ENCODE data around the gene STUB1. TPM values are rescaled to one million over a fixed set of nuclear protein-coding genes. Genes with fewer than 3 reads are reported as not detected.

STUB1 gene
- total and polyA plus RNA-seq, 10 of the 15 experiments (the other 5 are each of a cell fraction or from before 2014, with no cell fraction given), result 4.2 to 136 (median 67.1) TPM

DNA sequence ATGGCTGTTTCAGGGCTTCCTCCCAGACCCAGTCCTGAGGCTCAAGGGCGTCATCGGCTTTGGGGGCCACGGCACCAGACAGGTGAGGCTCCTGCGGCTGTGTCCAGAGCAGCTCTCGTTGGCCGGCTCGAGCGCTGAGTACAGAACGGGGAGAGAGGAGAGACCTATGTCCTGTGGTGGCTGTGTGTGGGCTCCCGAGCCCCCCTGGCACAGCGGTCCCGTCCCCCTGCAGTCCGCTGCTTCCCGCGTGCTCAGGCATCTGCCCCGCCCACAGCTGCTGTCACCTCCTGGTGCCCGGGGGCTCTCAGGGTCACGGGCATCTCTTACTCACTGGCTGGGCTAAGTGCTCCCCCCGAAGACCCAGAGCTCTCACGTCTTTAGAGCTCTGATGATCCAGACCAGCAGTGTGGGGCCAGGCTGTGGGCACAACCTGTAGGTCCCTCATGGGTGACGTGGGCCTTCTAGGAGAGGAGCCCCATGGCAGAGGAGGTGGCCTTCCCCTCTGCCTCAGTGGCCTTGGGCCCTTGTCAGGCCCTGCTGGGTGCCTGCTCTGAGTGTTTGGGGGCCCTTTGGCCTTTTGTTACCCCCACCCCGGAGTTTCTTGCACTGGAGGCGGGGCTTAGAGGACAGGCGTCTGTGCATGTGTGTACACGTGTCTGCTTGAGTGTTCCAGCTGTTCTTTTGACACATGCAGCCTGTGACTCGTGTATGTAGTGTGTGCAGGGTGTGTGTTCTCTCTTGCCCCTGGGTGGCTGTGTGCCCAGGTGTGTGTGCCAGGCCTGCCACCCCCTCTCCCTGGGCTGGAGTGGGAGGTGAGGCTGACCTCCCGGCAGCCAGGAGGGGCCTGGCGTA lies 27.5 kb upstream of the STUB1 start:
- H3K27me3 ChIP-seq (replicated peaks in 1 of 2; ENCODE audit: control insufficient read depth in 2 of 2, insufficient read depth in 2 of 2, low read length in 1 of 2), result no peaks in the 10 kb centered on the region
- no peak overlapping the region for H2AFZ ChIP-seq (ENCODE audit: control insufficient read depth, low read depth, low read length)
- H3K4me2 ChIP-seq (ENCODE audit: control insufficient read depth, insufficient read depth), result no peak overlapping the region
- no peak overlapping the region for H3K27ac ChIP-seq (ENCODE audit: control insufficient read depth, insufficient read depth)
- H4K20me1 ChIP-seq (ENCODE audit: control insufficient read depth, insufficient read depth), result no peaks in the 10 kb centered on the region
- H3K9me3 ChIP-seq (replicated peaks; ENCODE audit: control insufficient read depth, insufficient read depth, low read length), result no peaks in the 10 kb centered on the region
- BruUV-seq (replicated peaks), result no TSS peak
- WGBS (ENCODE audit: insufficient coverage, insufficient replicate concordance, low lambda C conversion rate, missing lambda C conversion rate), result 88% methylated on average over 28 of the region's 28 CpGs
- DNase-seq (ENCODE audit: low read depth, low spot score) (no peak), FAIRE-seq (no peak), ATAC-seq (no peak)
- in situ Hi-C loops (cut with MboI), result no loop called here
- TF ChIP-seq EZH2 (IDR thresholded peaks at IDR 0.05; ENCODE audit: borderline replicate concordance, control insufficient read depth, low read depth, low read length), result no peak
- TF ChIP-seq REST (IDR thresholded peaks at IDR 0.05; ENCODE audit: low read depth, low read length), result no peak
- TF ChIP-seq TAF1 (IDR thresholded peaks at IDR 0.05; ENCODE audit: borderline replicate concordance, low read depth, low read length), result no peak
- TF ChIP-seq, protein P1, sequence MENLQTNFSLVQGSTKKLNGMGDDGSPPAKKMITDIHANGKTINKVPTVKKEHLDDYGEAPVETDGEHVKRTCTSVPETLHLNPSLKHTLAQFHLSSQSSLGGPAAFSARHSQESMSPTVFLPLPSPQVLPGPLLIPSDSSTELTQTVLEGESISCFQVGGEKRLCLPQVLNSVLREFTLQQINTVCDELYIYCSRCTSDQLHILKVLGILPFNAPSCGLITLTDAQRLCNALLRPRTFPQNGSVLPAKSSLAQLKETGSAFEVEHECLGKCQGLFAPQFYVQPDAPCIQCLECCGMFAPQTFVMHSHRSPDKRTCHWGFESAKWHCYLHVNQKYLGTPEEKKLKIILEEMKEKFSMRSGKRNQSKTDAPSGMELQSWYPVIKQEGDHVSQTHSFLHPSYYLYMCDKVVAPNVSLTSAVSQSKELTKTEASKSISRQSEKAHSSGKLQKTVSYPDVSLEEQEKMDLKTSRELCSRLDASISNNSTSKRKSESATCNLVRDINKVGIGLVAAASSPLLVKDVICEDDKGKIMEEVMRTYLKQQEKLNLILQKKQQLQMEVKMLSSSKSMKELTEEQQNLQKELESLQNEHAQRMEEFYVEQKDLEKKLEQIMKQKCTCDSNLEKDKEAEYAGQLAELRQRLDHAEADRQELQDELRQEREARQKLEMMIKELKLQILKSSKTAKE (IDR thresholded peaks at IDR 0.05; ENCODE audit: low read depth, poor library complexity, severe bottlenecking), result no peak
- no peak for TF ChIP-seq NFXL1 (IDR thresholded peaks at IDR 0.05; ENCODE audit: borderline replicate concordance)
- no peak for TF ChIP-seq RAD51 (IDR thresholded peaks at IDR 0.05)
- CTCF ChIA-PET, result interaction anchor here (0.6 to 1.3 kb wide), 2 partner anchors 9 to 503 kb away, joined by 3 read pairs; no protein-coding TSS in a partner anchor
- SMC1A ChIA-PET (ENCODE audit: uncharacterized antibody, unreplicated experiment), result no interaction called here
- H3K36me3 ChIP-seq (ENCODE audit: control insufficient read depth in 2 of 2, insufficient read depth in 2 of 2, low read length in 1 of 2), result peaks cover 0 to 3% of the 10 kb centered on the region in 2 experiments; a peak in 2 of 4 replicates
- H3K4me3 ChIP-seq, result no peak overlapping the region
- RAD21 ChIA-PET (ENCODE audit: unreplicated experiment), result no interaction called here
- intact Hi-C loops (cut with micrococcal nuclease; ENCODE audit: unreplicated experiment), result no loop called here
- POLR2A ChIA-PET, result no interaction called here
- H3K4me1 ChIP-seq (ENCODE audit: control insufficient read depth, insufficient read depth, low read length), result peaks cover 9% of the 10 kb centered on the region
- peaks cover 15% of the 10 kb centered on the region for H3K79me2 ChIP-seq (ENCODE audit: control insufficient read depth, insufficient read depth, low read length)
- no peak overlapping the region for H3K9ac ChIP-seq (ENCODE audit: control insufficient read depth, insufficient read depth, low read length)
